ENCODE results near the gene RPP30. TPM values are rescaled to one million over a fixed set of nuclear protein-coding genes. Genes with fewer than 3 reads are reported as not detected.

The RPP30 gene
- total and polyA plus RNA-seq, 2 of the 13 experiments (the other 11 are each of a cell fraction or from before 2014, with no cell fraction given): 27.1 to 65.0 TPM

- TF ChIP-seq ZBTB40 (IDR thresholded peaks at IDR 0.05) (no peak), ZBTB40 (CRISPR knock-in tag; IDR thresholded peaks at IDR 0.05) (no peak), ZNF142 (CRISPR knock-in tag; IDR thresholded peaks at IDR 0.05) (no peak), ZNF652 (CRISPR knock-in tag; IDR thresholded peaks at IDR 0.05; ENCODE audit: borderline replicate concordance, low read depth) (peak; percentile 22; the same call in 1 of the 2 replicates), PPARG (CRISPR knock-in tag; conservative IDR thresholded peaks at IDR 0.05) (no peak; the same call in 1 of the 2 replicates), SAP130 (CRISPR knock-in tag; IDR thresholded peaks at IDR 0.05; ENCODE audit: low read depth) (peak; percentile 82), ZNF333 (CRISPR knock-in tag; IDR thresholded peaks at IDR 0.05; ENCODE audit: borderline replicate concordance) (no peak), ARNT (IDR thresholded peaks at IDR 0.05) (no peak), ZNF720 (CRISPR knock-in tag; IDR thresholded peaks at IDR 0.05) (no peak), MXD4 (CRISPR knock-in tag; IDR thresholded peaks at IDR 0.05) (no peak), ZBTB26 (CRISPR knock-in tag; IDR thresholded peaks at IDR 0.05; ENCODE audit: borderline replicate concordance) (no peak)
Observed at GRCh38 chr10:90930971-90931871, 59.4 kb downstream of the RPP30 start (continued).

All from HepG2 (cell line).